Panc1 (cell line): ENCODE measurements around the gene VWA8. TPM values are rescaled to one million over a fixed set of nuclear protein-coding genes. Genes with fewer than 3 reads are reported as not detected.

Experiments
- ATAC-seq: fragments of 200-7000 bp; cut with Tn5 transposase; 2 replicates; pipeline ENCODE4 v1.9.1; 2020; ENCODE audit warnings: mild to moderate bottlenecking, moderate library complexity
- BruUV-seq: library from RNA; stranded (reverse); fragments of 400-500 nt; replicated peaks from 2 replicates; lab custom pipeline; 2021; lab: Mats Ljungman, UMichigan
- CTCF ChIA-PET: fragments of 300-600 bp; sonication (Branson Sonifier 250); formaldehyde crosslinking; loops from one replicate; lab custom pipeline; 2022; ENCODE audit warnings: antibody characterized with exemption; lab: Charles Lee
- POLR2A ChIA-PET: fragments of 300-600 bp; sonication (Branson Sonifier 250); formaldehyde crosslinking; loops from one replicate; lab custom pipeline; 2022; ENCODE audit warnings: antibody characterized with exemption; lab: Charles Lee
- DNase-seq: peaks from one replicate; pipeline ENCODE4 v3.0.0-alpha.2; 2010; ENCODE audit warnings: low read depth, low spot score
- H3K27ac ChIP-seq: 2 replicates; pipeline ENCODE4 v1.5.1; 2011; ENCODE audit warnings: mild to moderate bottlenecking, low read length, inconsistent platforms
- H3K27me3 ChIP-seq: fragments of 200-500 bp; sonication (Bioruptor generic); 2 replicates; pipeline ENCODE4 v1.6.0; 2014; ENCODE audit warnings: low read length, inconsistent platforms; ENCODE audit not compliant: control insufficient read depth, insufficient read depth
- H3K36me3 ChIP-seq: fragments of 200-500 bp; sonication (Bioruptor generic); 2 replicates; pipeline ENCODE4 v1.5.1; 2014; ENCODE audit warnings: inconsistent platforms, mild to moderate bottlenecking, low read length, moderate library complexity; ENCODE audit not compliant: control insufficient read depth, insufficient read depth
- H3K4me1 ChIP-seq: 2 replicates; pipeline ENCODE4 v1.5.1; 2011; ENCODE audit warnings: inconsistent platforms, mild to moderate bottlenecking, low read length, moderate library complexity; ENCODE audit not compliant: control insufficient read depth, insufficient read depth
- H3K4me3 ChIP-seq, 2 experiments: 2 replicates each; pipeline ENCODE4 v1.5.1; 2011 to 2012; ENCODE audit warnings: low read depth in 2 of 2, low read length in 2 of 2, mild to moderate bottlenecking in 2 of 2, inconsistent platforms in 1 of 2, moderate library complexity in 1 of 2
- H3K9me3 ChIP-seq: fragments of 200-500 bp; sonication (Bioruptor generic); 2 replicates; pipeline ENCODE4 v1.5.1; 2014; ENCODE audit warnings: low read depth, mild to moderate bottlenecking, inconsistent platforms, low read length, moderate library complexity; ENCODE audit not compliant: control insufficient read depth, insufficient read depth
- POLR2AphosphoS5 ChIP-seq: IDR thresholded peaks from 2 replicates; pipeline ENCODE4 v1.6.1; 2012; ENCODE audit warnings: mild to moderate bottlenecking, low read depth, low read length, moderate library complexity
- SIN3A ChIP-seq: IDR thresholded peaks from 2 replicates; pipeline ENCODE4 v1.6.1; 2012; ENCODE audit warnings: low read depth, mild to moderate bottlenecking, low read length, moderate library complexity, borderline replicate concordance; ENCODE audit not compliant: insufficient read depth
- TCF7L2 ChIP-seq: IDR thresholded peaks from 2 replicates; pipeline ENCODE4 v1.6.1; 2011; ENCODE audit warnings: mild to moderate bottlenecking, low read depth, low read length, inconsistent platforms
- in situ Hi-C: cut with HindIII; loops from 2 replicates; pipeline ENCODE4 v1.10.0; 2016; ENCODE audit warnings: low sequenced_read_pairs, low pct_unique_long_range_greater_than_20kb
- intact Hi-C: fragments of 100-400 bp; cut with micrococcal nuclease; formaldehyde crosslinking; loops from one replicate; pipeline ENCODE4 v1.10.0; 2022; ENCODE audit not compliant: unreplicated experiment
- total RNA-seq: library from RNA; stranded (reverse); gene quantifications from one replicate; pipeline ENCODE4 v1.2.1, GENCODE V29; 2021; ENCODE audit not compliant: unreplicated experiment
- TF ChIP-seq, protein P1 (sequence below), 2 experiments: IDR thresholded peaks; 2 replicates each; pipeline ENCODE4 v1.6.1; 2011 to 2012; ENCODE audit warnings: low read depth in 2 of 2, control low read depth in 1 of 2, low read length in 1 of 2, mild to moderate bottlenecking in 1 of 2, moderate library complexity in 1 of 2; ENCODE audit not compliant: insufficient read depth in 1 of 2
- TF ChIP-seq, protein P2 (sequence below): fragments of 450-650 bp; IDR thresholded peaks from 2 replicates; pipeline ENCODE4 v1.5.1; 2017; ENCODE audit warnings: mild to moderate bottlenecking

Gene VWA8
- total RNA-seq, 1 experiment from 2014 or later = 11.2 TPM

- Histone ChIP-seq H3K9me3 (no peaks in the 10 kb centered on the region), H3K27ac (no peak overlapping the region), H3K4me3 (no peak overlapping the region), H3K4me1 (no peaks in the 10 kb centered on the region), H3K36me3 (no peaks in the 10 kb centered on the region), H3K27me3 (no peaks in the 10 kb centered on the region)
- intact Hi-C loops (no loop called here), in situ Hi-C loops (no loop called here)
- ChIA-PET CTCF (no interaction called here), POLR2A (no interaction called here)
- DNase-seq (no peak), ATAC-seq (no peak)
- BruUV-seq = no TSS peak
- TF ChIP-seq, protein P1, sequence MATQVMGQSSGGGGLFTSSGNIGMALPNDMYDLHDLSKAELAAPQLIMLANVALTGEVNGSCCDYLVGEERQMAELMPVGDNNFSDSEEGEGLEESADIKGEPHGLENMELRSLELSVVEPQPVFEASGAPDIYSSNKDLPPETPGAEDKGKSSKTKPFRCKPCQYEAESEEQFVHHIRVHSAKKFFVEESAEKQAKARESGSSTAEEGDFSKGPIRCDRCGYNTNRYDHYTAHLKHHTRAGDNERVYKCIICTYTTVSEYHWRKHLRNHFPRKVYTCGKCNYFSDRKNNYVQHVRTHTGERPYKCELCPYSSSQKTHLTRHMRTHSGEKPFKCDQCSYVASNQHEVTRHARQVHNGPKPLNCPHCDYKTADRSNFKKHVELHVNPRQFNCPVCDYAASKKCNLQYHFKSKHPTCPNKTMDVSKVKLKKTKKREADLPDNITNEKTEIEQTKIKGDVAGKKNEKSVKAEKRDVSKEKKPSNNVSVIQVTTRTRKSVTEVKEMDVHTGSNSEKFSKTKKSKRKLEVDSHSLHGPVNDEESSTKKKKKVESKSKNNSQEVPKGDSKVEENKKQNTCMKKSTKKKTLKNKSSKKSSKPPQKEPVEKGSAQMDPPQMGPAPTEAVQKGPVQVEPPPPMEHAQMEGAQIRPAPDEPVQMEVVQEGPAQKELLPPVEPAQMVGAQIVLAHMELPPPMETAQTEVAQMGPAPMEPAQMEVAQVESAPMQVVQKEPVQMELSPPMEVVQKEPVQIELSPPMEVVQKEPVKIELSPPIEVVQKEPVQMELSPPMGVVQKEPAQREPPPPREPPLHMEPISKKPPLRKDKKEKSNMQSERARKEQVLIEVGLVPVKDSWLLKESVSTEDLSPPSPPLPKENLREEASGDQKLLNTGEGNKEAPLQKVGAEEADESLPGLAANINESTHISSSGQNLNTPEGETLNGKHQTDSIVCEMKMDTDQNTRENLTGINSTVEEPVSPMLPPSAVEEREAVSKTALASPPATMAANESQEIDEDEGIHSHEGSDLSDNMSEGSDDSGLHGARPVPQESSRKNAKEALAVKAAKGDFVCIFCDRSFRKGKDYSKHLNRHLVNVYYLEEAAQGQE (IDR thresholded peaks at IDR 0.05; ENCODE audit: insufficient read depth in 1 of 2, low read depth in 2 of 2, low read length in 1 of 2) = no peak
- TF ChIP-seq TCF7L2 (no peak), POLR2AphosphoS5 (no peak), SIN3A (no peak)
- TF ChIP-seq, protein P2, sequence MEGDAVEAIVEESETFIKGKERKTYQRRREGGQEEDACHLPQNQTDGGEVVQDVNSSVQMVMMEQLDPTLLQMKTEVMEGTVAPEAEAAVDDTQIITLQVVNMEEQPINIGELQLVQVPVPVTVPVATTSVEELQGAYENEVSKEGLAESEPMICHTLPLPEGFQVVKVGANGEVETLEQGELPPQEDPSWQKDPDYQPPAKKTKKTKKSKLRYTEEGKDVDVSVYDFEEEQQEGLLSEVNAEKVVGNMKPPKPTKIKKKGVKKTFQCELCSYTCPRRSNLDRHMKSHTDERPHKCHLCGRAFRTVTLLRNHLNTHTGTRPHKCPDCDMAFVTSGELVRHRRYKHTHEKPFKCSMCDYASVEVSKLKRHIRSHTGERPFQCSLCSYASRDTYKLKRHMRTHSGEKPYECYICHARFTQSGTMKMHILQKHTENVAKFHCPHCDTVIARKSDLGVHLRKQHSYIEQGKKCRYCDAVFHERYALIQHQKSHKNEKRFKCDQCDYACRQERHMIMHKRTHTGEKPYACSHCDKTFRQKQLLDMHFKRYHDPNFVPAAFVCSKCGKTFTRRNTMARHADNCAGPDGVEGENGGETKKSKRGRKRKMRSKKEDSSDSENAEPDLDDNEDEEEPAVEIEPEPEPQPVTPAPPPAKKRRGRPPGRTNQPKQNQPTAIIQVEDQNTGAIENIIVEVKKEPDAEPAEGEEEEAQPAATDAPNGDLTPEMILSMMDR = no peak
These were observed 46.9 kb upstream of the VWA8 start for GRCh38 chr13:42007844-42008243.

DNA sequence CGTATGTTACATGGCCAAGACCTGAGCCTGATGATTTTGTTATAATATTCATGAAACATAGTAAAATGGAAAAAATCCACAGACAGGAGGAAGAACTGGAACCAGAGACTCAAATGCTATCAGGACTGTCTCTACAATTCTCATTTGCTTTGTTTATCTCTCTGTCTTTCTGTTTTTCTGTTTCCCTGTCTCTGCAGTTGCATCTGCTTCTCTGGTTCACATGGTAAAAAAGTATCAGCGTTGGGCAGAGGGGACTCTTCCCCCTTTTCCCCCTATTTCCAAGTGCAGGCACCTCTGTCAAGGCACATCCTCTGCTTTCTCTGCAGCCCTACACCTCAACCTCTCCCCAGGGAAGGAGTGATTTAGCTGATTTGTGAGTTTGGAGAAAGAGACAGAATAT is 41.2 kb upstream of the VWA8 start:
- H3K4me3 ChIP-seq = no peak overlapping the region
- in situ Hi-C loops (no loop called here), intact Hi-C loops (no loop called here)
- TF ChIP-seq, protein P1 (IDR thresholded peaks at IDR 0.05; ENCODE audit: insufficient read depth in 1 of 2, low read depth in 2 of 2, low read length in 1 of 2) = no peak
- TF ChIP-seq SIN3A (no peak), POLR2AphosphoS5 (no peak), TCF7L2 (no peak)
- TF ChIP-seq, protein P2 = no peak
- POLR2A ChIA-PET = no interaction called here
- CTCF ChIA-PET = no interaction called here
- H3K27ac ChIP-seq = no peak overlapping the region
- no peaks in the 10 kb centered on the region for H3K9me3 ChIP-seq
- DNase-seq = no peak
- no TSS peak for BruUV-seq
- H3K27me3 ChIP-seq = no peaks in the 10 kb centered on the region
- no peaks in the 10 kb centered on the region for H3K4me1 ChIP-seq
- no peaks in the 10 kb centered on the region for H3K36me3 ChIP-seq
- no peak for ATAC-seq
